ENCODE results near the gene PPP2R2B.

DNA sequence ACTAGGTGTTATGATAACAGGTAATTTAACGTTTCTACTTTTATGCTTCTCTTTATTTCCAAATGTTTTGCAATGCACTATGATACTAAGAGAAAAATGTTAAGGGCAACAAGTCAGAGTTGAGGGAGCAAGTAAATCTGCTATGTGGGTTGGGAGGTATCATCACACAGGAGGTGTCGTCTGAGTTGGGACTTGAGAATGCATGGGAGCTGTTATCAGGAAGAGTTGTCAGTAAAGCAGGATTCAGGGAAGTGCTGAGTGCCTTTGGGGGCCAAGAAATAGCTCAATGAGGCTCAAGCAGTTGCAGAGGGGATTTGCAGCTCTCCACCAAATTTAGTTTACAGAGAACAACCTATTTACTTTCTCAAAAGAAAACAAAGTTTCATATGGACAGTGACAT is 108.0 kb downstream of the PPP2R2B start:
- TF ChIP-seq, protein P1, sequence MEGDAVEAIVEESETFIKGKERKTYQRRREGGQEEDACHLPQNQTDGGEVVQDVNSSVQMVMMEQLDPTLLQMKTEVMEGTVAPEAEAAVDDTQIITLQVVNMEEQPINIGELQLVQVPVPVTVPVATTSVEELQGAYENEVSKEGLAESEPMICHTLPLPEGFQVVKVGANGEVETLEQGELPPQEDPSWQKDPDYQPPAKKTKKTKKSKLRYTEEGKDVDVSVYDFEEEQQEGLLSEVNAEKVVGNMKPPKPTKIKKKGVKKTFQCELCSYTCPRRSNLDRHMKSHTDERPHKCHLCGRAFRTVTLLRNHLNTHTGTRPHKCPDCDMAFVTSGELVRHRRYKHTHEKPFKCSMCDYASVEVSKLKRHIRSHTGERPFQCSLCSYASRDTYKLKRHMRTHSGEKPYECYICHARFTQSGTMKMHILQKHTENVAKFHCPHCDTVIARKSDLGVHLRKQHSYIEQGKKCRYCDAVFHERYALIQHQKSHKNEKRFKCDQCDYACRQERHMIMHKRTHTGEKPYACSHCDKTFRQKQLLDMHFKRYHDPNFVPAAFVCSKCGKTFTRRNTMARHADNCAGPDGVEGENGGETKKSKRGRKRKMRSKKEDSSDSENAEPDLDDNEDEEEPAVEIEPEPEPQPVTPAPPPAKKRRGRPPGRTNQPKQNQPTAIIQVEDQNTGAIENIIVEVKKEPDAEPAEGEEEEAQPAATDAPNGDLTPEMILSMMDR (IDR thresholded peaks at IDR 0.05): no peak
- TF ChIP-seq POLR2A (IDR thresholded peaks at IDR 0.05): no peak

Data from heart left ventricle (tissue), 13 donors.